Neural cell (in vitro differentiated cells): ENCODE data around the gene LRRC27. TPM values are rescaled to one million over a fixed set of nuclear protein-coding genes. Genes with fewer than 3 reads are reported as not detected.

Experiments
- H2AFZ ChIP-seq: fragments of 200-600, 300-800 bp; sonication (generic), shearing (Covaris generic); 2 replicates; pipeline ENCODE4 v1.6.0; 2014; ENCODE audit warnings: low read depth, mild to moderate bottlenecking, antibody characterized with exemption, low read length, moderate library complexity
- H3F3A ChIP-seq: fragments of 200-600 bp; shearing (Covaris generic); 2 replicates; pipeline ENCODE4 v1.6.1; 2016; ENCODE audit warnings: mild to moderate bottlenecking, moderate library complexity, mixed read lengths, antibody characterized with exemption, low read length; ENCODE audit not compliant: insufficient read depth, poor library complexity, severe bottlenecking
- H3K27ac ChIP-seq: fragments of 200-600, 300-800 bp; sonication (generic), shearing (Covaris generic); 2 replicates; pipeline ENCODE4 v1.5.1; 2014; ENCODE audit warnings: mild to moderate bottlenecking, low read length, moderate library complexity
- H3K27me3 ChIP-seq: fragments of 300-800, 200-600 bp; sonication (generic), shearing (Covaris generic); 2 replicates; pipeline ENCODE4 v1.6.0; 2014; ENCODE audit warnings: mild to moderate bottlenecking, low read depth, low read length, moderate library complexity; ENCODE audit not compliant: insufficient read depth
- H3K36me3 ChIP-seq: fragments of 300-800, 200-600 bp; sonication (generic), shearing (Covaris generic); 2 replicates; pipeline ENCODE4 v1.5.1; 2014; ENCODE audit warnings: mild to moderate bottlenecking, antibody characterized with exemption, low read length, moderate library complexity; ENCODE audit not compliant: insufficient read depth
- H3K4me2 ChIP-seq: fragments of 300-800, 200-600 bp; sonication (generic), shearing (Covaris generic); 2 replicates; pipeline ENCODE4 v1.6.0; 2014; ENCODE audit warnings: mild to moderate bottlenecking, low read length
- H3K4me3 ChIP-seq: fragments of 300-800, 200-600 bp; sonication (generic), shearing (Covaris generic); 2 replicates; pipeline ENCODE4 v1.5.1; 2014; ENCODE audit warnings: mild to moderate bottlenecking, low read length, moderate library complexity
- H3K79me2 ChIP-seq: fragments of 200-600 bp; shearing (Covaris generic); replicated peaks from 2 replicates; pipeline ENCODE4 v1.6.0; 2014; ENCODE audit warnings: mild to moderate bottlenecking, low read length, moderate library complexity; ENCODE audit not compliant: insufficient read depth
- H3K9ac ChIP-seq: fragments of 300-800, 200-600 bp; sonication (generic), shearing (Covaris generic); 2 replicates; pipeline ENCODE4 v1.6.1; 2016; ENCODE audit warnings: mild to moderate bottlenecking, low read length, mixed read lengths
- H3K9me2 ChIP-seq: fragments of 200-600 bp; shearing (Covaris generic); 2 replicates; pipeline ENCODE4 v1.6.1; 2016; ENCODE audit warnings: mild to moderate bottlenecking, low read length, mixed read lengths; ENCODE audit not compliant: insufficient read depth
- H3K9me3 ChIP-seq: fragments of 200-600, 300-800 bp; sonication (generic), shearing (Covaris generic); 2 replicates; pipeline ENCODE4 v1.6.1; 2016; ENCODE audit warnings: mild to moderate bottlenecking, mixed run types, low read length, moderate library complexity, mixed read lengths
- H4K20me1 ChIP-seq: fragments of 200-600 bp; shearing (Covaris generic); 2 replicates; pipeline ENCODE4 v1.6.1; 2016; ENCODE audit warnings: mild to moderate bottlenecking, mixed run types; ENCODE audit not compliant: insufficient read depth
- CTCF ChIP-seq: fragments of 450-650 bp; IDR thresholded peaks from 2 replicates; pipeline ENCODE4 v1.5.1; 2014; ENCODE audit warnings: antibody characterized with exemption, mild to moderate bottlenecking, moderate library complexity; ENCODE audit not compliant: poor library complexity, severe bottlenecking
- EP300 ChIP-seq: fragments of 450-650 bp; conservative IDR thresholded peaks from 2 replicates; pipeline ENCODE4 v1.6.1; 2014; ENCODE audit warnings: antibody characterized with exemption, mild to moderate bottlenecking, moderate library complexity; ENCODE audit not compliant: poor library complexity, severe bottlenecking
- EZH2 ChIP-seq: fragments of 200-600, 300-800 bp; shearing (Covaris generic), sonication (generic); IDR thresholded peaks from 2 replicates; pipeline ENCODE4 v1.6.1; 2014; ENCODE audit warnings: antibody characterized with exemption, low read length, borderline replicate concordance, mild to moderate bottlenecking; ENCODE audit not compliant: insufficient read depth, poor library complexity, severe bottlenecking
- MXI1 ChIP-seq: fragments of 450-650 bp; conservative IDR thresholded peaks from 2 replicates; pipeline ENCODE4 v1.6.1; 2014; ENCODE audit warnings: antibody characterized with exemption, mild to moderate bottlenecking; ENCODE audit not compliant: poor library complexity, severe bottlenecking
- POLR2AphosphoS5 ChIP-seq: IDR thresholded peaks from 2 replicates; pipeline ENCODE4 v1.6.1; 2012
- RAD21 ChIP-seq: fragments of 450-650 bp; conservative IDR thresholded peaks from 2 replicates; pipeline ENCODE4 v1.6.1; 2014; ENCODE audit warnings: antibody characterized with exemption, mild to moderate bottlenecking, moderate library complexity
- REST ChIP-seq: IDR thresholded peaks from 2 replicates; pipeline ENCODE4 v1.6.1; 2012; ENCODE audit warnings: borderline replicate concordance
- SMC3 ChIP-seq: fragments of 450-650 bp; conservative IDR thresholded peaks from 2 replicates; pipeline ENCODE4 v1.6.1; 2014; ENCODE audit warnings: antibody characterized with exemption, mild to moderate bottlenecking, moderate library complexity; ENCODE audit not compliant: poor library complexity
- TAF1 ChIP-seq: IDR thresholded peaks from 2 replicates; pipeline ENCODE4 v1.6.1; 2012; ENCODE audit warnings: low read depth
- polyA plus RNA-seq: library from polyadenylated mRNA; depleted of rRNA; stranded (reverse); fragments of >200 nt; gene quantifications from 2 replicates; pipeline ENCODE4 v1.2.3, GENCODE V29; 2014

LRRC27 gene
- polyA plus RNA-seq, 1 donor from 2014 or later, result 26.7 TPM

DNA sequence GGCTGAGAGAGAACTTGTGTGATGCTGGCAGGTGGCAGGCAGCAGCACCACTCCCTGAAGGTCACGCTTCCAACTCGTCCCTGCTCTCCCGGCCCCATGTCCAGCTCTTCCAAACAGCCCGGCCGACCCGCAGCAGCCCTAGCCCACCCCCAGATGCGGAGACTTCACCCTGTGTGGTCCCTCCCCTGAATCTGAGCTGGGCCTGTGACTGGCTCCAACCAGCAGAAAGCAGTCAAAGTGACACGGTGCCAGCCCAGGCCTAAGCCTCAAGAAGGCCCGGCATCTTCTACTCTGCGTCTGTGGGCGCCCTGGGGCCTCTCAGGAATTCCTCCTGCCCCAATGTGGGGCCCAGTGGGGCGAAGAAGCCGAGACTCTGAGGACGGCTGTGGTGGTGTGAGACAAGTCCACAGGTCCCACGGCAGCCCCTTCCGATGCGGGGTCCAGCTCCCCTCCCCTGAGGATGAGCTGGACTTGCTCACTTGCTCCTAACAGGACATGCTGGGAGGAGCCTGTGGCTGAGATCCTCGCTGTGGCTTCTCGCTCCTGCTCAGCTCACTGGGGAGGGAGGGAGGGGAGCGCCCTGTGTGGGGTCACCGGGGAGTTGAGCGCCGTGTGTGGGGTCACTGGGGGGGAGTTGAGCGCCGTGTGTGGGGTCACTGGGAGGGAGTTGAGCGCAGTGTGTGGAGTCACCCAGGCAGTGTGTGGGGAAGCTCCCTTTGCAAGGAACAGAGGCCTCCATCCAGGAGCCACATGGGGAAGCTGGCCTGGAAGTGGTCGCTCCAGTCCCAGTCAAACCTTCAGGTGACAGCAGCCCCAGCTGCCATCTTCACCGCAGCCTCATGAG is 33.7 kb upstream of the LRRC27 start:
- no peaks in the 10 kb centered on the region for H3F3A ChIP-seq
- H3K36me3 ChIP-seq, result no peaks in the 10 kb centered on the region
- no peak overlapping the region for H3K27ac ChIP-seq
- no peaks in the 10 kb centered on the region for H4K20me1 ChIP-seq
- H2AFZ ChIP-seq, result no peak overlapping the region
- H3K27me3 ChIP-seq, result no peaks in the 10 kb centered on the region
- TF ChIP-seq EP300 (no peak), POLR2AphosphoS5 (no peak), SMC3 (no peak), CTCF (no peak), REST (no peak), TAF1 (no peak), EZH2 (no peak), RAD21 (no peak), MXI1 (no peak)
- no peaks in the 10 kb centered on the region for H3K9me3 ChIP-seq
- H3K4me3 ChIP-seq, result no peak overlapping the region
- H3K9ac ChIP-seq, result no peak overlapping the region
- no peaks in the 10 kb centered on the region for H3K79me2 ChIP-seq
- no peaks in the 10 kb centered on the region for H3K9me2 ChIP-seq
- H3K4me2 ChIP-seq, result no peak overlapping the region

GRCh38 chr10:132299371-132300336 is 32.3 kb upstream of the LRRC27 start:
- Histone ChIP-seq H3K9me2 (no peaks in the 10 kb centered on the region), H4K20me1 (no peaks in the 10 kb centered on the region), H3F3A (no peaks in the 10 kb centered on the region), H3K79me2 (no peaks in the 10 kb centered on the region), H3K9me3 (no peaks in the 10 kb centered on the region), H3K4me2 (no peak overlapping the region), H3K27ac (no peak overlapping the region), H3K36me3 (no peaks in the 10 kb centered on the region), H3K27me3 (no peaks in the 10 kb centered on the region), H3K4me3 (no peak overlapping the region), H3K9ac (no peak overlapping the region), H2AFZ (no peak overlapping the region)
- TF ChIP-seq EZH2 (no peak), CTCF (no peak), TAF1 (no peak), EP300 (no peak), MXI1 (no peak), POLR2AphosphoS5 (no peak), RAD21 (no peak), SMC3 (no peak), REST (no peak)
